Keratinocyte (primary cell): ENCODE measurements around the gene C1S. TPM values are rescaled to one million over a fixed set of nuclear protein-coding genes. Genes with fewer than 3 reads are reported as not detected.
A peak's percentile ranks its signal among the peaks of the same experiment; 100 is the strongest.

Source experiments
- DNase-seq: peaks from one replicate; pipeline ENCODE4 v3.0.0-alpha.2; 2011; ENCODE audit warnings: low read depth, missing footprints, low spot score
- FAIRE-seq: peaks from 2 replicates; lab custom pipeline; 2011; peaks lifted over from hg19 to GRCh38; lab: Jason Lieb, UNC
- H2AFZ ChIP-seq: 2 replicates; pipeline ENCODE4 v1.6.0; 2012; ENCODE audit warnings: low read length, control low read depth, inconsistent platforms; ENCODE audit not compliant: control insufficient read depth
- H3K27ac ChIP-seq: 2 replicates; pipeline ENCODE4 v1.5.1; 2011; ENCODE audit warnings: low read length; ENCODE audit not compliant: control insufficient read depth, insufficient read depth
- H3K27me3 ChIP-seq: 3 replicates; pipeline ENCODE4 v1.6.0; 2011; ENCODE audit warnings: low read length; ENCODE audit not compliant: control insufficient read depth, insufficient read depth; ENCODE audit errors: extremely low read depth
- H3K36me3 ChIP-seq, 2 experiments: 2 replicates in 1 of 2; 3 replicates in 1 of 2; pipeline ENCODE4 v1.5.1; 2011; ENCODE audit warnings: low read length in 2 of 2, mild to moderate bottlenecking in 1 of 2; ENCODE audit not compliant: control insufficient read depth in 2 of 2, insufficient read depth in 2 of 2; ENCODE audit errors: extremely low read depth in 1 of 2
- H3K4me1 ChIP-seq: 3 replicates; pipeline ENCODE4 v1.5.1; 2011; ENCODE audit warnings: low read length; ENCODE audit not compliant: control insufficient read depth, insufficient read depth; ENCODE audit errors: extremely low read depth
- H3K4me2 ChIP-seq: 3 replicates; pipeline ENCODE4 v1.6.0; 2011; ENCODE audit warnings: low read depth, low read length; ENCODE audit not compliant: control insufficient read depth, insufficient read depth; ENCODE audit errors: extremely low read depth
- H3K4me3 ChIP-seq, 3 experiments: fragments of 200-600 bp in 1 of 3; sonication (generic) in 1 of 3; 2 replicates in 2 of 3; 3 replicates in 1 of 3; pipeline ENCODE4 v1.5.1; 2011 to 2016; ENCODE audit warnings: low read length in 3 of 3, mild to moderate bottlenecking in 3 of 3, control low read depth in 2 of 3, inconsistent platforms in 1 of 3, low read depth in 1 of 3, mixed read lengths in 1 of 3, mixed run types in 1 of 3, moderate library complexity in 1 of 3; ENCODE audit not compliant: control insufficient read depth in 2 of 3, insufficient read depth in 2 of 3; ENCODE audit errors: extremely low read depth in 1 of 3
- H3K79me2 ChIP-seq: 2 replicates; pipeline ENCODE4 v1.6.0; 2012; ENCODE audit warnings: low read length; ENCODE audit not compliant: control insufficient read depth, insufficient read depth
- H3K9ac ChIP-seq: 3 replicates; pipeline ENCODE4 v1.6.0; 2011; ENCODE audit warnings: low read length; ENCODE audit not compliant: control insufficient read depth, insufficient read depth; ENCODE audit errors: extremely low read depth
- H3K9me1 ChIP-seq: 3 replicates; pipeline ENCODE4 v1.6.0; 2011; ENCODE audit warnings: low read length; ENCODE audit not compliant: control insufficient read depth, insufficient read depth; ENCODE audit errors: extremely low read depth
- H3K9me3 ChIP-seq: 2 replicates; pipeline ENCODE4 v1.5.1; 2012; ENCODE audit warnings: low read depth, low read length; ENCODE audit not compliant: control insufficient read depth
- H4K20me1 ChIP-seq: 3 replicates; pipeline ENCODE4 v1.6.0; 2011; ENCODE audit warnings: low read length; ENCODE audit not compliant: control insufficient read depth, insufficient read depth; ENCODE audit errors: extremely low read depth
- EZH2 ChIP-seq: IDR thresholded peaks from one replicate; pipeline ENCODE4 v1.6.1; 2012; ENCODE audit warnings: inconsistent platforms, mild to moderate bottlenecking, low read length, moderate library complexity
- dilution Hi-C: fragments of 300-500 bp; cut with MboI; formaldehyde crosslinking; loops from one replicate; pipeline ENCODE4 v1.7.0; 2020; ENCODE audit warnings: low sequenced_read_pairs; ENCODE audit not compliant: extremely low pct_ligation_motif_present
- polyA plus RNA-seq, 5 experiments: library from polyadenylated mRNA; depleted of rRNA in 3 of 5; stranded (reverse) in 3 of 5; stranded (forward) in 1 of 5; unstranded in 1 of 5; fragments of >200 nt; gene quantifications; 1 replicate in 1 of 5; 2 replicates in 3 of 5; 3 replicates in 1 of 5; pipeline versions ENCODE4 v1.2.1 to v1.2.3, GENCODE V29; 2011 to 2012; ENCODE audit warnings: missing spikeins in 2 of 5, low read depth in 1 of 5, low replicate concordance in 1 of 5
- TF ChIP-seq, protein P1 (sequence below), 3 experiments: IDR thresholded peaks in 1 of 3; conservative IDR thresholded peaks in 1 of 3; optimal IDR thresholded peaks in 1 of 3; 2 replicates in 2 of 3; 3 replicates in 1 of 3; pipeline versions ENCODE3 to v1.5.1; 2011; ENCODE audit warnings: low read length in 3 of 3, mild to moderate bottlenecking in 3 of 3, moderate library complexity in 2 of 3, control low read depth in 1 of 3, inconsistent platforms in 1 of 3; ENCODE audit not compliant: insufficient read depth in 2 of 3; ENCODE audit errors: extremely low read depth in 1 of 3

The C1S gene
- polyA plus RNA-seq, 1 donor (not counting 4 experiments of a cell fraction or from before 2014, with no cell fraction given), result 2.6 TPM

DNA sequence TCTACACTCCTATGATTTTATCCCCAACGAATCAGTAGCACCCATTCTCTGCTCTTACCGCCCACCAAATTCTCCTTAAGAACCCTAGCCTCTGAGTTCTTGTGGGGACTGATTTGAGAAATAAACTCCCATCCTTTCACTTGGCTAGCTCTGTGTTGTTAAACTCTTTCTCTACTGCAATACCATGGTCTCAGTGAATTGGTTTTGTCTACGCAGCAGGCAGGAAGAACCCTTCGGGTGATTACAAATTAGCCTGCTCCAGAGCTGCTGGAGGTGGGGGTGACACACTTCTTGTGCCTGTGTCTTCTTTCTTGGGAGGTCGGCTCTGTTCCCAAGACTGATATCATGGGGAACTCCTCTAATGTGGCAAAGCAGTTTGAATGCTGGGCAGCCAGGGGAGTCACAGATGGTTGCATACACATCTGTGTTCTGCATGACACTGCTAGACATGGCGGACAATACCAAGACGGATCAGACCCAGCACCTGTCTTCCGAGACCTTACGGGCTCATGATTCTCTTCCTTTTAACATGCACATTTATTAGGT is 1.6 kb upstream of the C1S start:
- dilution Hi-C loops, result no loop called here
- FAIRE-seq, result no peak
- Histone ChIP-seq H3K4me1 (peaks cover 5% of the 10 kb centered on the region), H3K9me1 (no peaks in the 10 kb centered on the region), H3K36me3 (no peaks in the 10 kb centered on the region), H4K20me1 (no peaks in the 10 kb centered on the region), H3K9ac (no peak overlapping the region), H2AFZ (no peak overlapping the region), H3K4me2 (no peak overlapping the region), H3K4me3 (no peak overlapping the region), H3K79me2 (no peaks in the 10 kb centered on the region), H3K27me3 (no peaks in the 10 kb centered on the region), H3K27ac (no peak overlapping the region), H3K9me3 (no peaks in the 10 kb centered on the region)
- no peak for TF ChIP-seq EZH2
- TF ChIP-seq, protein P1, sequence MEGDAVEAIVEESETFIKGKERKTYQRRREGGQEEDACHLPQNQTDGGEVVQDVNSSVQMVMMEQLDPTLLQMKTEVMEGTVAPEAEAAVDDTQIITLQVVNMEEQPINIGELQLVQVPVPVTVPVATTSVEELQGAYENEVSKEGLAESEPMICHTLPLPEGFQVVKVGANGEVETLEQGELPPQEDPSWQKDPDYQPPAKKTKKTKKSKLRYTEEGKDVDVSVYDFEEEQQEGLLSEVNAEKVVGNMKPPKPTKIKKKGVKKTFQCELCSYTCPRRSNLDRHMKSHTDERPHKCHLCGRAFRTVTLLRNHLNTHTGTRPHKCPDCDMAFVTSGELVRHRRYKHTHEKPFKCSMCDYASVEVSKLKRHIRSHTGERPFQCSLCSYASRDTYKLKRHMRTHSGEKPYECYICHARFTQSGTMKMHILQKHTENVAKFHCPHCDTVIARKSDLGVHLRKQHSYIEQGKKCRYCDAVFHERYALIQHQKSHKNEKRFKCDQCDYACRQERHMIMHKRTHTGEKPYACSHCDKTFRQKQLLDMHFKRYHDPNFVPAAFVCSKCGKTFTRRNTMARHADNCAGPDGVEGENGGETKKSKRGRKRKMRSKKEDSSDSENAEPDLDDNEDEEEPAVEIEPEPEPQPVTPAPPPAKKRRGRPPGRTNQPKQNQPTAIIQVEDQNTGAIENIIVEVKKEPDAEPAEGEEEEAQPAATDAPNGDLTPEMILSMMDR (optimal IDR thresholded peaks at IDR 0.05 in 1 of 3, IDR thresholded peaks at IDR 0.05 in 1 of 3, conservative IDR thresholded peaks at IDR 0.05 in 1 of 3; ENCODE audit: extremely low read depth in 1 of 3, insufficient read depth in 2 of 3, low read length in 3 of 3), result no peak
- no peak for DNase-seq

DNA sequence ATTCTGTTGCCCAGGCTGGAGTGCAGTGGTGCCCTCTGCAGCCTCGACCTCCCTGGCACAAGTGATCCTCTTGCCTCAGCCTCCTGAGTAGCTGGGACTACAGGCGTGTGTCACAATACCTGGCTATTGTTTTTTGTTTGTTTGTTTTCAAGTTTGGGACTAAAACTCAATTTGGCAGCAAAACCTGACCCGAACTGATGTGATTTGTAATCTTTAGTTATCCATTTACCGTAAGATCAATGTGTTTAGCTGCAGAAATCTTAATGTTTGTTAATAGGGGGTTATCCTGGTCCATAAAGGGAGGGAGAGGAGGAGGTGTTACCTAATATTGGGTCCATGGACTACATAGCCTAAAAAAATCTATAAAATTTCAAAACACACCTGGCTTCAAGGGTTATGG is 738 bp upstream of the C1S start:
- DNase-seq (no peak), FAIRE-seq (no peak)
- H3K4me3 ChIP-seq, result no peak overlapping the region
- no peaks in the 10 kb centered on the region for H3K36me3 ChIP-seq
- peak overlapping the region; percentile 17 for H3K9ac ChIP-seq
- no peaks in the 10 kb centered on the region for H3K27me3 ChIP-seq
- peak overlapping the region; percentile 39 for H3K4me2 ChIP-seq
- H2AFZ ChIP-seq, result no peak overlapping the region
- H4K20me1 ChIP-seq, result no peaks in the 10 kb centered on the region
- TF ChIP-seq, protein P1 (optimal IDR thresholded peaks at IDR 0.05 in 1 of 3, IDR thresholded peaks at IDR 0.05 in 1 of 3, conservative IDR thresholded peaks at IDR 0.05 in 1 of 3; ENCODE audit: extremely low read depth in 1 of 3, insufficient read depth in 2 of 3, low read length in 3 of 3), result no peak
- TF ChIP-seq EZH2, result no peak
- dilution Hi-C loops, result no loop called here
- H3K79me2 ChIP-seq, result no peaks in the 10 kb centered on the region
- peaks cover 5% of the 10 kb centered on the region for H3K4me1 ChIP-seq
- no peaks in the 10 kb centered on the region for H3K9me1 ChIP-seq
- no peak overlapping the region for H3K27ac ChIP-seq
- H3K9me3 ChIP-seq, result no peaks in the 10 kb centered on the region
